Uterus (tissue), 2 donors: Measurements from ENCODE around the gene PPP2R2B.

Source experiments
- CTCF ChIP-seq, 4 experiments: fragments of 200-600 bp in 2 of 4; fragments of 450-650 bp in 2 of 4; sonication (generic) in 2 of 4; IDR thresholded peaks; one replicate each; pipeline ENCODE4 v1.5.1; 2016 to 2019; ENCODE audit warnings: antibody characterized with exemption in 4 of 4, mild to moderate bottlenecking in 2 of 4, moderate library complexity in 1 of 4
- POLR2A ChIP-seq, 2 donors: fragments of 450-650 bp; IDR thresholded peaks; one replicate each; pipeline ENCODE4 v1.6.1; 2016; ENCODE audit warnings: antibody characterized with exemption in 2 of 2, mild to moderate bottlenecking in 1 of 2, moderate library complexity in 1 of 2

- no peak for TF ChIP-seq POLR2A (IDR thresholded peaks at IDR 0.05)
- TF ChIP-seq CTCF (IDR thresholded peaks at IDR 0.05), result no peak
Observed at GRCh38 chr5:146549615-146550014, 328.9 kb downstream of the PPP2R2B start.
